Mesendoderm (in vitro differentiated cells): ENCODE results near the gene EYA2.

Experiments used
- DNase-seq: peaks from one replicate; pipeline ENCODE4 v3.0.0; 2013
- H2AK5ac ChIP-seq: 2 replicates; pipeline ENCODE4 v1.6.1; 2013; ENCODE audit warnings: low read length, inconsistent platforms
- H2BK120ac ChIP-seq: 2 replicates; pipeline ENCODE4 v1.6.1; 2013; ENCODE audit warnings: low read depth, mild to moderate bottlenecking, low read length, moderate library complexity, mixed read lengths
- H2BK15ac ChIP-seq: replicated peaks from 2 replicates; pipeline ENCODE4 v1.6.1; 2013; ENCODE audit warnings: low read depth, mild to moderate bottlenecking, moderate library complexity
- H2BK5ac ChIP-seq: 2 replicates; pipeline ENCODE4 v1.6.1; 2013; ENCODE audit warnings: low read length, inconsistent platforms
- H3K18ac ChIP-seq: 2 replicates; pipeline ENCODE4 v1.6.1; 2013; ENCODE audit warnings: mild to moderate bottlenecking, low read length, mixed read lengths
- H3K23ac ChIP-seq: one replicate; pipeline ENCODE4 v1.6.1; 2013; ENCODE audit warnings: low read length
- H3K27ac ChIP-seq: 2 replicates; pipeline ENCODE4 v1.5.1; 2013; ENCODE audit warnings: low read depth, mild to moderate bottlenecking, inconsistent platforms, low read length, moderate library complexity
- H3K27me3 ChIP-seq: 2 replicates; pipeline ENCODE4 v1.6.1; 2013; ENCODE audit warnings: low read length, control low read depth, mild to moderate bottlenecking, inconsistent platforms; ENCODE audit not compliant: insufficient read depth, poor library complexity
- H3K36me3 ChIP-seq: 2 replicates; pipeline ENCODE4 v1.6.1; 2013; ENCODE audit warnings: low read length, inconsistent platforms; ENCODE audit not compliant: control insufficient read depth, insufficient read depth
- H3K4ac ChIP-seq: one replicate; pipeline ENCODE4 v1.6.1; 2013; ENCODE audit warnings: low read depth, mild to moderate bottlenecking, low read length, moderate library complexity
- H3K4me1 ChIP-seq: 2 replicates; pipeline ENCODE4 v1.6.1; 2013; ENCODE audit warnings: low read depth, low read length, inconsistent platforms; ENCODE audit not compliant: control insufficient read depth
- H3K4me2 ChIP-seq: 2 replicates; pipeline ENCODE4 v1.6.1; 2013; ENCODE audit warnings: low read length
- H3K4me3 ChIP-seq: 2 replicates; pipeline ENCODE4 v1.5.1; 2013; ENCODE audit warnings: mild to moderate bottlenecking, low read length
- H3K56ac ChIP-seq: one replicate; pipeline ENCODE4 v1.6.1; 2013; ENCODE audit warnings: low read length
- H3K79me1 ChIP-seq: 2 replicates; pipeline ENCODE4 v1.6.1; 2013; ENCODE audit warnings: low read length, inconsistent platforms
- H3K79me2 ChIP-seq: 2 replicates; pipeline ENCODE4 v1.6.1; 2013; ENCODE audit warnings: mild to moderate bottlenecking, low read length; ENCODE audit not compliant: control insufficient read depth, insufficient read depth
- H3K9ac ChIP-seq: 2 replicates; pipeline ENCODE4 v1.6.1; 2013; ENCODE audit warnings: low read length, inconsistent platforms
- H4K5ac ChIP-seq: one replicate; pipeline ENCODE4 v1.6.1; 2013; ENCODE audit warnings: low read length
- H4K8ac ChIP-seq: one replicate; pipeline ENCODE4 v1.6.1; 2013; ENCODE audit warnings: low read depth, mild to moderate bottlenecking, control low read depth, low read length, moderate library complexity
- WGBS: extraction: QIAGEN DNeasy Blood & Tissue Kit; methylation state at CpG from one replicate; pipeline ENCODE4 v1.1.7; 2013; ENCODE audit warnings: low lambda C conversion rate, missing lambda C conversion rate; ENCODE audit not compliant: insufficient coverage; ENCODE audit errors: extremely low coverage; 5-methylcytosine and 5-hydroxymethylcytosine counted together

The EYA2 gene

DNA sequence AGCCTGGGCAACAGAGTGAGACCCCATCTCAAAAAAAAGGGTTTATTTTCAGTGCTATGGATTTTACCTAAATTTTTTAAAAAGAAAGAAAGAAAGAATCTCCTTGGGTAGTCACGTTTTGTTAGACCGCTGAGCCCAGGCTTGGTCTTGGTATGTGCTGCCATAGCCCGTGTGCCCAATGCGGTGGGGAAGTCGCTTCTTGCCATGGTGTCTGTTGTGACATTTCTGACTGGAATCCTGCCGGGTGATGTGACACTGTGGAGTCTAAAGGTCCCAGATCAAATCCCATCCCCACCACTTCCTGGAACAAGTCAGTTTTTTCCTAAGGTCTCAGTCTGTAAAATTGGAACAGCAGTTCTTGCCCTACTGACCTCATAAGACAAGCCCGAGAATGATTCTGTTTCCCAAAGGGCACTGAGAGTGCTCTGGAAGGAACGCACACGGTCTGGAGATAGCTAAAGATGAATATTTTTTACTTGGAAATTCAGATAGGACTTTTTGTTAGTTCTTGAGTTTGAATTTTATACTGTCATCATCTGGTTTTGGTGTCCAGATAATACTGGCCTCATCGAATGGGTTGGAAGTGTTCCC lies 225.8 kb downstream of the EYA2 start:
- H2BK5ac ChIP-seq = no peak overlapping the region
- no peak overlapping the region for H3K4me2 ChIP-seq
- H3K79me1 ChIP-seq = no peaks in the 10 kb centered on the region
- no peak overlapping the region for H4K5ac ChIP-seq
- no peak overlapping the region for H3K18ac ChIP-seq
- DNase-seq = no peak
- H2BK120ac ChIP-seq = no peak overlapping the region
- no peak overlapping the region for H3K23ac ChIP-seq
- H3K27ac ChIP-seq = no peak overlapping the region
- H4K8ac ChIP-seq = no peak overlapping the region
- H3K4me1 ChIP-seq = peaks cover 6% of the 10 kb centered on the region
- no peaks in the 10 kb centered on the region for H3K36me3 ChIP-seq
- H3K4me3 ChIP-seq = no peak overlapping the region
- H3K4ac ChIP-seq = no peak overlapping the region
- no peaks in the 10 kb centered on the region for H3K27me3 ChIP-seq
- no peak overlapping the region for H3K9ac ChIP-seq
- H2BK15ac ChIP-seq = no peak overlapping the region
- H3K56ac ChIP-seq = no peak overlapping the region
- WGBS = no CpG with 5 or more reads among the region's 10 CpGs
- no peak overlapping the region for H2AK5ac ChIP-seq
- H3K79me2 ChIP-seq = no peaks in the 10 kb centered on the region

DNA sequence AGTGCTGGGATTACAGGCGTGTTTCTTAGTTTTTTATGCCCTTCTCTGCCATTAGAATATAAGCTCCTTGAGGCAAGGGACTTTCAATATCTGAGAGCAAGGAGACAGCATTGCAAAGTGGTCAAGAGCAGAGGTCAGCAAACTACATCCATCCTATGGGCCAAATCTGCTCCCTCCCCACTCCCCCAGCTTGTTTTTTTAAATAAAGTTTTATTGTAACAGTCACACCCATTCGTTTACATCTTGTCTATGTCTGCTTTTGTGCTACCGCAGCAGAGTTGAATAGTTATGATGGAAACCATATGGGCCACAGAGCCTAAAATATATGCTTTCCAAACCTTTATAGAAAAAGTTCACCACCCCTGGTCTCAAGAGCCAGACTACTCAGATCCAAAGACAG lies 227.9 kb downstream of the EYA2 start:
- no peak overlapping the region for H4K5ac ChIP-seq
- H3K9ac ChIP-seq = no peak overlapping the region
- no peak overlapping the region for H3K4ac ChIP-seq
- H3K18ac ChIP-seq = no peak overlapping the region
- H3K36me3 ChIP-seq = no peaks in the 10 kb centered on the region
- no peak overlapping the region for H2BK5ac ChIP-seq
- H3K23ac ChIP-seq = no peak overlapping the region
- no peak overlapping the region for H2AK5ac ChIP-seq
- WGBS = no CpG with 5 or more reads among the region's 3 CpGs
- no peak overlapping the region for H2BK120ac ChIP-seq
- no peaks in the 10 kb centered on the region for H3K27me3 ChIP-seq
- H4K8ac ChIP-seq = no peak overlapping the region
- no peak for DNase-seq
- H3K56ac ChIP-seq = no peak overlapping the region
- H2BK15ac ChIP-seq = no peak overlapping the region
- H3K79me2 ChIP-seq = no peaks in the 10 kb centered on the region
- peaks cover 7% of the 10 kb centered on the region for H3K4me1 ChIP-seq
- H3K4me3 ChIP-seq = no peak overlapping the region
- H3K4me2 ChIP-seq = no peak overlapping the region
- no peaks in the 10 kb centered on the region for H3K79me1 ChIP-seq
- no peak overlapping the region for H3K27ac ChIP-seq

DNA sequence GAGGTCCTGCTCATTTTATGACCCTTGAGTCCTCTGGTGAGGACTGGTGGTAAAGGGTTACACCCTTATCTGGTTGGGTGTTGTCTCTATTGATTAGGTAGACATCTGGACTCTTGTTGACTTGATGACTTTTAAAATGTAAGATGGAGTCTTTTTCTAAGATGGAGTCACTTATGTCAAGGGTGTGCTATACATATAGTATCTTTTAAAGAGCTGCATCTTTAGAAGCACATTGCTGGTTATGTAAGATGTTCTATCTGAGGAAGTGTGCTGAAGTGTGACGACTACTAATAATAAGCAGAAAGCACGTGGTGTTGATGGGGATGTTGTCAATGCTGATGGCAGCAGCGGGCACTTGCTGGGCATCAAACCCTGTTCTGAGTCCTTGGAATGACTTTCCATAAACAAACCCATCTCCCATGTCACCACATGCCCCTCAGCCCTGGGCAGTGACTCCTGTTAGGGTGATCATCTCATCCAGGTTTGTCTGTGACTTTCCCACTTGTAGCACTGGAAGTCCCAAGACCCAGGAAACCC lies 229.6 kb downstream of the EYA2 start:
- no peak overlapping the region for H3K27ac ChIP-seq
- H3K79me2 ChIP-seq = no peaks in the 10 kb centered on the region
- no peak overlapping the region for H3K18ac ChIP-seq
- H2BK120ac ChIP-seq = no peak overlapping the region
- H3K36me3 ChIP-seq = no peaks in the 10 kb centered on the region
- H3K27me3 ChIP-seq = no peaks in the 10 kb centered on the region
- no peak overlapping the region for H2BK15ac ChIP-seq
- no peak overlapping the region for H3K56ac ChIP-seq
- H3K79me1 ChIP-seq = no peaks in the 10 kb centered on the region
- WGBS = no CpG with 5 or more reads among the region's 3 CpGs
- H3K4ac ChIP-seq = no peak overlapping the region
- H3K9ac ChIP-seq = no peak overlapping the region
- H3K4me1 ChIP-seq = peaks cover 2% of the 10 kb centered on the region
- no peak overlapping the region for H4K8ac ChIP-seq
- no peak overlapping the region for H3K4me2 ChIP-seq
- no peak overlapping the region for H2AK5ac ChIP-seq
- no peak overlapping the region for H3K4me3 ChIP-seq
- H4K5ac ChIP-seq = no peak overlapping the region
- no peak overlapping the region for H2BK5ac ChIP-seq
- DNase-seq = no peak
- no peak overlapping the region for H3K23ac ChIP-seq

DNA sequence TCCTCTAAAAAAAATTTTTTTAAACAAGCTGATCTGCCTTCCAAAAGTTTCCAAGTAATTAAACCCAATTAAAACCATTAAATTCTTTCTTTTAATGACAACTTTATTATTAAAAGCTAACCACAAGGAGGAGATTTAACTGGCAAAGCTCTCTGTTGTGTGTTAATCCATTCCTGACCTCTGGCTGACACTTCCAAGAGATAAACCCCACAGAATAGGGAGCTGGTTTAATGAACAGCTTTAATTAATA lies 230.8 kb downstream of the EYA2 start:
- Histone ChIP-seq H2BK120ac (no peak overlapping the region), H3K79me2 (no peaks in the 10 kb centered on the region), H3K36me3 (no peaks in the 10 kb centered on the region), H3K4me2 (no peak overlapping the region), H2BK5ac (no peak overlapping the region), H2BK15ac (no peak overlapping the region), H3K27ac (no peak overlapping the region), H2AK5ac (no peak overlapping the region), H3K4ac (no peak overlapping the region), H3K9ac (no peak overlapping the region), H3K4me1 (peaks cover 2% of the 10 kb centered on the region), H4K8ac (no peak overlapping the region), H3K56ac (no peak overlapping the region), H3K23ac (no peak overlapping the region), H4K5ac (no peak overlapping the region), H3K27me3 (no peaks in the 10 kb centered on the region), H3K18ac (no peak overlapping the region), H3K4me3 (no peak overlapping the region), H3K79me1 (no peaks in the 10 kb centered on the region)
- peak; percentile 11 for DNase-seq

- Histone ChIP-seq H3K4me2 (no peak overlapping the region), H4K8ac (no peak overlapping the region), H3K79me2 (no peaks in the 10 kb centered on the region), H3K9ac (no peak overlapping the region), H2BK120ac (no peak overlapping the region), H4K5ac (no peak overlapping the region), H2AK5ac (no peak overlapping the region), H3K27me3 (no peaks in the 10 kb centered on the region), H3K56ac (peak overlapping the region; percentile 15), H3K27ac (peak overlapping the region; percentile 14), H3K36me3 (no peaks in the 10 kb centered on the region), H3K4ac (no peak overlapping the region), H3K4me3 (no peak overlapping the region), H3K4me1 (peaks cover 2% of the 10 kb centered on the region), H3K18ac (no peak overlapping the region), H3K23ac (no peak overlapping the region), H2BK5ac (no peak overlapping the region), H2BK15ac (no peak overlapping the region), H3K79me1 (no peaks in the 10 kb centered on the region)
- no CpG with 5 or more reads among the region's 20 CpGs for WGBS
- peak; percentile 5 for DNase-seq
Observed at GRCh38 chr20:47125758-47126591, 231.3 kb downstream of the EYA2 start.

- H3K23ac ChIP-seq = no peak overlapping the region
- no peak for DNase-seq
- no CpG with 5 or more reads among the region's 5 CpGs for WGBS
- H3K4me3 ChIP-seq = no peak overlapping the region
- no peaks in the 10 kb centered on the region for H3K36me3 ChIP-seq
- H3K56ac ChIP-seq = no peak overlapping the region
- no peak overlapping the region for H4K8ac ChIP-seq
- H3K79me2 ChIP-seq = no peaks in the 10 kb centered on the region
- H3K27ac ChIP-seq = no peak overlapping the region
- no peak overlapping the region for H2BK120ac ChIP-seq
- H4K5ac ChIP-seq = no peak overlapping the region
- H2BK15ac ChIP-seq = no peak overlapping the region
- H2AK5ac ChIP-seq = no peak overlapping the region
- no peaks in the 10 kb centered on the region for H3K79me1 ChIP-seq
- H3K9ac ChIP-seq = no peak overlapping the region
- H3K18ac ChIP-seq = no peak overlapping the region
- peaks cover 2% of the 10 kb centered on the region for H3K4me1 ChIP-seq
- no peak overlapping the region for H2BK5ac ChIP-seq
- H3K4me2 ChIP-seq = no peak overlapping the region
- H3K27me3 ChIP-seq = no peaks in the 10 kb centered on the region
- no peak overlapping the region for H3K4ac ChIP-seq
Observed at GRCh38 chr20:47126709-47127108, 232.1 kb downstream of the EYA2 start.
